Cardiac muscle cell (in vitro differentiated cells and primary cell): Measurements from ENCODE around the gene ADAMTS14. TPM values are rescaled to one million over a fixed set of nuclear protein-coding genes. Genes with fewer than 3 reads are reported as not detected.
"Not testable (repeated sequence)": the region's sequence is repeated elsewhere in the genome, so short reads cannot be mapped to it uniquely, and the experiment has no call there.

ENCODE experiments used
- DNase-seq, 2 donors: peaks; one replicate each; pipeline versions ENCODE4 v3.0.0 to v3.0.0-alpha.2; 2010 to 2017; ENCODE audit warnings: low read depth in 1 of 2, low spot score in 1 of 2
- H3K27ac ChIP-seq: fragments of 200-600 bp; sonication (generic); 2 replicates; pipeline ENCODE4 v1.5.1; 2016
- H3K27me3 ChIP-seq: fragments of 200-600 bp; sonication (generic); 2 replicates; pipeline ENCODE4 v1.6.0; 2016; ENCODE audit warnings: control low read depth
- H3K36me3 ChIP-seq: fragments of 200-600 bp; sonication (generic); 2 replicates; pipeline ENCODE4 v1.5.1; 2016; ENCODE audit warnings: control low read depth
- H3K4me1 ChIP-seq: fragments of 200-600 bp; sonication (generic); 2 replicates; pipeline ENCODE4 v1.8.1; 2017; ENCODE audit warnings: low read depth, mild to moderate bottlenecking, mixed run types
- H3K4me3 ChIP-seq: fragments of 200-600 bp; sonication (generic); 2 replicates; pipeline ENCODE4 v1.5.1; 2016; ENCODE audit warnings: mild to moderate bottlenecking
- H3K9me3 ChIP-seq: fragments of 200-600 bp; sonication (generic); 2 replicates; pipeline ENCODE4 v1.5.1; 2017; ENCODE audit warnings: low read depth, mild to moderate bottlenecking, control low read depth
- CTCF ChIP-seq: IDR thresholded peaks from 2 replicates; pipeline ENCODE4 v1.5.1; 2012; ENCODE audit warnings: low read depth, mild to moderate bottlenecking, low read length
- polyA plus RNA-seq: library from polyadenylated mRNA; unstranded; fragments of >200 nt; fragmentation: Nextera tagmentation; extraction: Ambion mirVana; gene quantifications from 2 replicates; pipeline ENCODE4 v1.2.1, GENCODE V29; 2016
- total RNA-seq: library from RNA; depleted of rRNA; stranded (reverse); fragments of >200 nt; gene quantifications from 2 replicates; pipeline ENCODE4 v1.2.3, GENCODE V29; 2016

The ADAMTS14 gene
- total and polyA plus RNA-seq, 2 experiments from 2014 or later = 1.2 to 1.9 TPM

DNA sequence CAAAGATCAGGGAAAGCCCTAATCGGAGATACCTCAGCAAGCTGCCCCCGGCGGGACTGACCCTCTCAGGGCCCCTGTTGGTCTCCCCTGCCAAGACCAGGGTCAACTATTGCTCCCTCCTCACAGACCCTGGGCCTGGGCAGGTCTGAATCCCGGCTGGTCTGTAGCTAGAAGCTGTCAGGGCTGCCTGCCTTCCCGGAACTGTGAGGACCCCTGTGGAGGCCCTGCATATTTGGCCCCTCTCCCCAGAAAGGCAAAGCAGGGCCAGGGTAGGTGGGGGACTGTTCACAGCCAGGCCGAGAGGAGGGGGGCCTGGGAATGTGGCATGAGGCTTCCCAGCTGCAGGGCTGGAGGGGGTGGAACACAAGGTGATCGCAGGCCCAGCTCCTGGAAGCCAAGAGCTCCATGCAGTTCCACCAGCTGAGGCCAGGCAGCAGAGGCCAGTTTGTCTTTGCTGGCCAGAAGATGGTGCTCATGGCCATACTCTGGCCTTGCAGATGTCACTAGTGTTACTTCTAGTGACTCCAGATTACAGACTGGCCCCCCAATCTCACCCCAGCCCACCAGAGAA, 88.8 kb downstream of the ADAMTS14 start:
- no peaks in the 10 kb centered on the region for H3K4me1 ChIP-seq
- no peak overlapping the region for H3K27ac ChIP-seq
- TF ChIP-seq CTCF = peak; percentile 41
- H3K9me3 ChIP-seq = no peaks in the 10 kb centered on the region
- no peaks in the 10 kb centered on the region for H3K36me3 ChIP-seq
- no peaks in the 10 kb centered on the region for H3K27me3 ChIP-seq
- H3K4me3 ChIP-seq = no peak overlapping the region
- DNase-seq = peak; percentile 54 to 56

- no peak overlapping the region for H3K27ac ChIP-seq
- H3K27me3 ChIP-seq = no peaks in the 10 kb centered on the region
- H3K36me3 ChIP-seq = no peaks in the 10 kb centered on the region
- DNase-seq = no peak
- H3K4me3 ChIP-seq = no peak overlapping the region
- H3K4me1 ChIP-seq = no peaks in the 10 kb centered on the region
- no peaks in the 10 kb centered on the region for H3K9me3 ChIP-seq
- TF ChIP-seq CTCF = no peak
These were observed 89.5 kb downstream of the ADAMTS14 start for GRCh38 chr10:70761727-70762350.

GRCh38 chr10:70762441-70763175, 90.3 kb downstream of the ADAMTS14 start:
- no peak for TF ChIP-seq CTCF
- DNase-seq = no peak
- Histone ChIP-seq H3K9me3 (no peaks in the 10 kb centered on the region), H3K27ac (no peak overlapping the region), H3K27me3 (no peaks in the 10 kb centered on the region), H3K4me1 (no peaks in the 10 kb centered on the region), H3K4me3 (no peak overlapping the region), H3K36me3 (no peaks in the 10 kb centered on the region)

DNA sequence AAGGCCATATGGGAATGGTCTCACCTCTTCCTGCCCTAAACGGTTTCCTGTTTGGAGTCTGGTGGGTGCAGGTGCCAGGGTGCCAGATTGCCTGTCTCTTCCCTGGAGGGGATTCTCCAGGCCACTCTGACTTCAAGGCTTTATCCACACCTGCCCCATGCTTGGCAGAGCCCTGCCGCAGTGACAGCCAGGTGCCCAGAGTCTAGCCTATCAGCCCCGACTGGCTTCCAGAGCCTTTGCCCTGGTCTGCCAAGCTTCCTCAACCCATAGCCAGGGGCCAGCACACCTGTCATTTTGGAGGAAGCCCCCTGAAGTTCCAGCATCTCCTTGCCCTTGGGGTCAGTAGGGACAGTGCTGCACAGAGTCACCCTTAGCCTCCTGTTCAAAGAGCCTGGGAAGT, 91.3 kb downstream of the ADAMTS14 start:
- DNase-seq = no peak
- no peaks in the 10 kb centered on the region for H3K36me3 ChIP-seq
- no peaks in the 10 kb centered on the region for H3K9me3 ChIP-seq
- H3K4me1 ChIP-seq = no peaks in the 10 kb centered on the region
- TF ChIP-seq CTCF = no peak
- no peak overlapping the region for H3K4me3 ChIP-seq
- H3K27ac ChIP-seq = no peak overlapping the region
- no peaks in the 10 kb centered on the region for H3K27me3 ChIP-seq

DNA sequence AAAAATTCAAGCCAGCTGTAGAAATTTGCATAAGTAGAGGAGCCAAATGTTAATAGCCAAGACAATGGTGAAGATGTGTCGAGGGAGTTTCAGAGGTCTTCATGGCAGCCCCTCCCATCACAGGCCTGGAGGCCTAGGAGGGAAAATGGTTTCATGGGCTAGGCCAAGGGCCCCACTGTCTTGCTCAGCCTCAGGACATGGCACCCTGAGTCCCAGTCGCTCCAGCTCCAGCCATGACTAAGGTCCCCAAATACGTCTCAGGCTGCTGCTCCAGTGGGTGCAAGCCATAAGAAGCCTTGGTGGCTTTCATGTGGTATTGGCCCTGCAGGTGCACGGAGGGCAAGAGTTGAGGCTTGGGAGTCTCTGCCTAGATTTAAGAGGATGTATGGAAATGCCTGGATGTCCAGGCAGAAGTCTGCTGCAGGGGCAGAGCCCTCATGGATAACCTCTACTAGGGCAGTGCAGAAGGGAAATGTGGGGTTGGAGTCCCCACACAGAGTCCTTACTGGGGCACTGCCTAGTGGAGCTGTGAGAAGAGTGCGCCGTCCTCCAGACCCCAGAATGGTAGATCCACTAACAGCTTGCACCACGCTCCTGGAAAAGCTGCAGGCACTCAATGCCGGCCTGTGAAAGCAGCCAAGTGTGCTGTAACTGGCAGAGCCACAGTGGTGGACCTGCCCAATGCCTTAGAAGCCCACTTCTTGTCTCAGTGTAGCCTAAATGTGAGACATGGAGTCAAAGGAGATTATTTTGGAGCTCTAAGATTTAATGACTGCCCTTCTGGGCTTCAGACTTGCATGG, 93.7 kb downstream of the ADAMTS14 start:
- DNase-seq = no peak
- H3K9me3 ChIP-seq = no peaks in the 10 kb centered on the region
- H3K4me3 ChIP-seq = no peak overlapping the region
- H3K4me1 ChIP-seq = no peaks in the 10 kb centered on the region
- H3K27ac ChIP-seq = no peak overlapping the region
- no peaks in the 10 kb centered on the region for H3K27me3 ChIP-seq
- no peak for TF ChIP-seq CTCF
- no peaks in the 10 kb centered on the region for H3K36me3 ChIP-seq

DNA sequence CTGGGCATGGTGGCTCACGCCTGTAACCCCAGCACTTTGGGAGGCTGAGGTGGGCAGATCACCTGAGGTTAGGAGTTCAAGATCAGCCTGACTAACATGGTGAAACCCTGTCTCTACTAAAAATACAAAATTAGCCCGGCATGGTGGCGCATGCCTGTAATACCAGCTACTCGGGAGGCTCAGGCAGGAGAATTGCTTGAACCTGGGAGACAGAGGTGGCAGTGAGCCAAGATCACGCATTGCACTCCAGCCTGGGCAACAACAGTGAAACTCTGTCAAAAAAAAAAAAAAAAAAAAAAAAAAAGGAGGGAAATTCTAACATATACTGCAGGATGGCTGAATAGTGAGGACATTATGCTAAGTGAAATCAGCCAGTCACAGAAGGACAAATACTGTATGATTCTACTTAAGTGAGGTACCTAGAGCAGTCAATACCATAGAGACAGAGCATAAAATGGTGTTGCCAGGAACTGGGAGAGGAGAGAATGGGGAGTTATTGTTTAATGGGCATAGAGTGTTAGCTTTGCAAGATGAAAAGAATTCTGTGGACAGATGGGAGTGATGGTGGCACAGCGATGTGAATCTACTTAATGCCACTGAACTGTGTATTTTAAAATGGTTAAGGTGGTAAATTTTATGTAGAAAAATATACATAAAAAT, 95.8 kb downstream of the ADAMTS14 start:
- not testable (repeated sequence) for H3K4me3 ChIP-seq, H3K4me1 ChIP-seq, H3K27ac ChIP-seq, H3K27me3 ChIP-seq, DNase-seq, H3K9me3 ChIP-seq, H3K36me3 ChIP-seq
